GM18499 (cell line): ENCODE measurements around the gene EVX2.

Experiments
- ATAC-seq: cut with Tn5 transposase; IDR thresholded peaks from one replicate; pipeline ENCODE4 v1.9.1; 2021; ENCODE audit warnings: moderate number of reproducible peaks; ENCODE audit not compliant: insufficient read depth, unreplicated experiment

EVX2 gene

GRCh38 chr2:176097820-176098365 is 14.1 kb upstream of the EVX2 start:
- ATAC-seq: no peak

DNA sequence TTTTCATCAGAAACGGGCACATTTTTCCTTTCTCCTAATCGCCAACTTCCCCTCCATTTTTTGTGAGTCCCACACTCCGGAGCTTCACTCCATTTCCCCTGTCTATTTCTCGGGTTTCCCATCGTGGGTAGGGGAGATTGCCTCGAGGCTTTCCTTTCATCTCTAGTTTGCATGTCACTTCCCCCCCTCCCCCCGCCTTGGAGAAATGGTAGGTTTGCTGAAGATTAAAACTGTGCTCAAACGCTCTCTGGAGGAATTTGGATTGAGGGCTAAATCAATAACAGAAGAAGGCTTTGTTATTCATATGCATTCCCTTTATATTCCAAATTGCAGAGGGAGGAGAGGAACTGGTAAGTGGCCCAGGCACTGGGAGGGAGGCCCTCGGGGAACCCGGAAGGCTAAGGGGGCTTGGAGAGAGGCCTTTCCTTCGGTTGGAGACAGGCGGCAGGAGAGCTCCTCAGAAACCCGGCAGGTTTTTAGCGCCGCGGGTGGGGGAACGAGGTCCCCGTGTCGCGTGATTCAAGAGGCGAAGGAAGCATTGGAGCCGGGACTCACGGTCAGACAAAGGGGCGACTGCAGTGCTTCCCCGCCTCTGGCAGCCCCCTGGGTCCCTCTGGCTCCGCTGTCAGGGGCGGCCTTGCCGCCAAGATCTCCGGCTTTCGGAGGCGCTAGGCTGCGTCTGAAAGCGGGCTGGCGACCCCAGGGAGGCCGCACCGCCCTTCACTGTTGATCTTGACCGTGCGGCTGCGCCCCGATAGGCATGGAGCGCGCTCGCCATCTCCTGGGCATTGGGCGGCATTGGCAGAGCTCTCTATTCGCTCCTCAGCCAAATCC is 13.4 kb upstream of the EVX2 start:
- peak; percentile 64 for ATAC-seq

GRCh38 chr2:176096243-176096985 is 12.7 kb upstream of the EVX2 start:
- no peak for ATAC-seq

GRCh38 chr2:176095421-176095820 is 11.7 kb upstream of the EVX2 start:
- no peak for ATAC-seq

DNA sequence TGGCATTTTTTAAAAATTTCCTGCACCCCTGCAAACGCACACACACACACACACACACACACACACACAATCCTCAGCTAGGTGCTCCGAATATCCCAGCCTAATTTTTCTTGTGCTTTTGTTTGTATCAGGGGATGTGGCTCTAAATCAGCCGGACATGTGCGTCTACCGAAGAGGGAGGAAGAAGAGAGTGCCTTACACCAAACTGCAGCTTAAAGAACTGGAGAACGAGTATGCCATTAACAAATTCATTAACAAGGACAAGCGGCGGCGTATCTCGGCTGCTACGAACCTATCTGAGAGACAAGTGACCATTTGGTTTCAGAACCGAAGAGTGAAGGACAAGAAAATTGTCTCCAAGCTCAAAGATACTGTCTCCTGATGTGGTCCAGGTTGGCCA is 10.6 kb upstream of the EVX2 start:
- no peak for ATAC-seq

- no peak for ATAC-seq
Observed at GRCh38 chr2:176093898-176094249, 10.1 kb upstream of the EVX2 start.

GRCh38 chr2:176093145-176093897 is 9.6 kb upstream of the EVX2 start:
- no peak for ATAC-seq

- ATAC-seq: no peak
Observed at GRCh38 chr2:176092270-176093144, 8.7 kb upstream of the EVX2 start, which contains the start of gene HOXD13. Gene HOXD13 (plus strand): TSS chr2:176092721. CDS start chr2:176092891, 170 bp downstream.

DNA sequence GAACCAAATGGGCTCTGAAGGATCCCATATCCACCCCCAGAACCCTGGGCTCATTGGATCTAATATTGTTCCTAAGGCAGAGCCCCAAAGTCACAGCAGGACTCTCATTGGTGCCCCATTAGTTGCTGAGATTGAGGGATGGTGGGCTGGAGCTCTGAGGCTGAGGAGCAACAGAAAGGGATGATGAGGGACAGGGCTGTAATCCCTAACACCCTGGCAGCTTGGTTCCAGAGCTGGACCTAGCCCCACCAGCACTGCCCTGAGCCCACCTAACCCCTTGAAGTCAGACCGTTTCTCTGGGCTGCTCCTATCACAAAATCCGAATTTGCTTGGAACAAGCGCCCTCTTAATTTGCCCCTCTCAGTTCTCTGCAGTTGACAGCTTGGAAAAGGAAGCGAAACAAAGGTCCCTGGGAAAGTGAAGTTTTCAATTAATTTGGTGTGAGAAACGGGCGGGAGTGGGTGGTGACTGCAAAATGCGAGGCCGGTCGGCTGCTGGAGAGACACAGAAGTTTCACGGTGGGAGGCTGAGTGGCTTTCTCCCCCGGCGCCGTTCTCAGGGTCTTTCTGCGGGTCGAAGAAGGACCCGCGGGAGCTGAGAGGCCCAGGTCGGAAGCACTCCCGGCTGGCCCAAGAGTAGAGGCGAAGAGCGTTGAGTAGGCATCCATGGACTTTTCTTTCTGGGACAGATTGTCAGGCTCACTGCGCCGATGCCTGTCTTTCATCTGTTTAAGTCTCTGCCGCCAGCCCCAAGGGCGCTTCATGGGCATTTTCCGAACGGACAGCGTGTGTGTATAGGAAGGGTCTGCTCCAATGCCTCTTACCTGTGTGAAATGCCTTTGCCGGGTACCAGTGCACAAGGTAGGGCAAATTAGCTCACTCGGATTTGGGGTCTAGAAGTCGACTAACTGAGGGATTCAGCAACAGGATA is 7.8 kb upstream of the EVX2 start:
- ATAC-seq: no peak

DNA sequence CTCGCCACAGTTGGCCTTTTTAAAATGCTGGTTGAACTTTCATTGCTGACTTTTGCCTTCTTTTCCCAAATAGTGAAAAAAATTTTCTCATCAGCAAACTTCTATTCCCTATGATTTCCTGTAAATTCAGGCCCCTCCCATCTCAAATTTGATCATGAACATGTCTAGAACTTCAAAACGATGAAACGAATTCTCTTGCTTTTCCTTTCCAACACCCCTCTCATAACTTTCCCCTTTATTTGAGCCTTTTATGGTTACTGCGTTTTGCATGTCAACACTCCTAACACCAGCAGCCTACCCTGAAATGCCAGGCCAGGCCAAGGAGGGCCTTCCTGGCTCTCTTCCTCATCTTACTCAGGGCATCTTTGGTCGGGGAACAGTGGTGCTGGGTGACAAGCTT is 7.1 kb upstream of the EVX2 start:
- no peak for ATAC-seq

- ATAC-seq: no peak
Observed at GRCh38 chr2:176089843-176090395, 6.2 kb upstream of the EVX2 start.

GRCh38 chr2:176088937-176089842 is 5.4 kb upstream of the EVX2 start:
- ATAC-seq: no peak

DNA sequence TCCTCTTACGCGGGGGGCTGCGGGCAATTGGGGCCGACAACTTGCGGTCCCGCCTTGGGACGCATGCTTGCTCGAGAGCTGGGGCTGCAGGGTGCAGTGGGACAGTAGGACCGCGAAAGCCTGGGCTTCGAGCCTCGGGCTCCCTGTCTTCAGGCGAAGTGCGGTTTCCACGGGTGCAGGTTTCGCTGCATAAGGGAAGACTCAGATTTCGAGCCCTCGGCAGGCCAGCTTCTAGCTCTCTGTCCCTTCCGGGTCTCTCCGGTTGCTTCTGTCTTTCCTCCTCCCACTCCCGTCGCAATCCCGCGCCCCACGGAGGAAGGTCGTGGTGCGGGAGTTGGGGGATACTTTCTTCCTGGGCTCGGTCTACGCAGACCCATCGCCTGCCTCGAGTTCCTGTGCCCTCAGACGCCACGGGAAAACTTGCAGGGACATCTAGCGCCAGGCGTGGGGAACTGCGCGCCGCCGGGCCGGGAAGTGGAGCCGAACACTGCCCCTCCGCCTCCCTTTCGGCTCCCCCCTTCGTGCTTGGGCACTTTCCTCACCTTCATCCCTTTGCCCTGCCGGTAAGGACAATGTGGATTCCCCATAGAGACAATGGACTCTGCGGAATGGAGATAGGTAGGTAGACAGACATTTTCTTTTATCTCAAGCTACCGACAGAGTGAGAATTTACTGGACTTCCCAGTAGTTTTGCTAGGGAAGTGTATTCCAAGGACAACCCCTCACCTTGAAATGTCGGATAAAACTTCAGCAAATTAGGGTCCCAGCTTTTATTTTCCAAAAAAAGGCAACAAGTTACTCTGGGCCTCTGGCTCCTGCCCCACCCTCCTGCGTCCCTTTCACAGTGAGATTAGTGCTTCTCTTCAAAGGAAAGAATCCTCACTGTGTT is 4.5 kb upstream of the EVX2 start:
- ATAC-seq: no peak

GRCh38 chr2:176087330-176088047 is 3.7 kb upstream of the EVX2 start:
- no peak for ATAC-seq

GRCh38 chr2:176085861-176086771 is 2.4 kb upstream of the EVX2 start:
- ATAC-seq: no peak
